ENCODE data around the gene TCF7.

TCF7 gene

DNA sequence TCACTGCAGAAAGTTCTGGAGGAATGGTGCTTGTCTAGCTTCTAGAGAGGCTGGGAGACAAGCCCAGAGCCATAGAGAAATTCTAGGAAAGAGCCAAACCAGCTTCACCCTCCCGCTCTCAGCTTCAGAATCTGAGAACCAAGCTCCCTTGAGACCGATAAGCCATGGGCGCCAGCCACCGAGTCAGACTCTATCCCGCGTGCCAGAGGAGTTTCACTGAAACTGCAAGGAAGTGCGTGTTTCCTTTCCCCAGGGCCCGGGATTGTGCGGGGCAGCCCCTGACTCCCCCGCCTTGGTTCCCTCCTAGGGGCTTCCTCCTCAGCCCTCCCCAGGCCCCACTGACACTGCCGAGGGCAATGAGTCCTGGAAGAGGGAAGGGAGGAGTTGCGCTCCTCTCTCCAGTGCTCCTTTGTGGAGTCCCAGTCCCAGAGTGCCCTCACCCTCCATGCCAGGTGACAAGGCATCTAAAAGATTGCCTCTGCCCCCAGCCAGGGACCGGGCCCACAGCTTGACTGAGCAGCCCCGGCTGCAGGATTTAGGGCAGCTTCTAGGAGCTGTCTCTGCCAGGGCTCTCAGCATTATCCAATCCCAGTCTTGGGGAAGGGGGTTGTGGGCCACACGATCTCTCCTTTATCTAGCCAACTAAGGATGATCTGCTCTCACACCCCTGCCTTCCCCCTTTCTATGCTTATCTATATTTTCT lies 18.4 kb upstream of the TCF7 start:
- no peak overlapping the region for H3K27ac ChIP-seq (ENCODE audit: low read depth, low read length)
- H3K27me3 ChIP-seq (ENCODE audit: control insufficient read depth, insufficient read depth, low read length): no peaks in the 10 kb centered on the region
- no peak overlapping the region for H3K4me3 ChIP-seq (ENCODE audit: low read length)
- H3K4me1 ChIP-seq (ENCODE audit: control insufficient read depth, insufficient read depth, low read length): no peaks in the 10 kb centered on the region
- no peak overlapping the region for H3K9ac ChIP-seq (ENCODE audit: low read length)
- no peaks in the 10 kb centered on the region for H3K36me3 ChIP-seq (ENCODE audit: control insufficient read depth, insufficient read depth, low read length)

GRCh38 chr5:134097211-134097749 lies 17.2 kb upstream of the TCF7 start:
- H3K36me3 ChIP-seq (ENCODE audit: control insufficient read depth, insufficient read depth, low read length): no peaks in the 10 kb centered on the region
- no peak overlapping the region for H3K4me3 ChIP-seq (ENCODE audit: low read length)
- no peaks in the 10 kb centered on the region for H3K27me3 ChIP-seq (ENCODE audit: control insufficient read depth, insufficient read depth, low read length)
- no peaks in the 10 kb centered on the region for H3K4me1 ChIP-seq (ENCODE audit: control insufficient read depth, insufficient read depth, low read length)
- H3K27ac ChIP-seq (ENCODE audit: low read depth, low read length): peak overlapping the region; percentile 35
- no peak overlapping the region for H3K9ac ChIP-seq (ENCODE audit: low read length)

GRCh38 chr5:134098690-134099089 lies 15.8 kb upstream of the TCF7 start:
- Histone ChIP-seq H3K27me3 (ENCODE audit: control insufficient read depth, insufficient read depth, low read length) (no peaks in the 10 kb centered on the region), H3K4me3 (ENCODE audit: low read length) (no peak overlapping the region), H3K9ac (ENCODE audit: low read length) (no peak overlapping the region), H3K4me1 (ENCODE audit: control insufficient read depth, insufficient read depth, low read length) (no peaks in the 10 kb centered on the region), H3K36me3 (ENCODE audit: control insufficient read depth, insufficient read depth, low read length) (no peaks in the 10 kb centered on the region), H3K27ac (ENCODE audit: low read depth, low read length) (no peak overlapping the region)

DNA sequence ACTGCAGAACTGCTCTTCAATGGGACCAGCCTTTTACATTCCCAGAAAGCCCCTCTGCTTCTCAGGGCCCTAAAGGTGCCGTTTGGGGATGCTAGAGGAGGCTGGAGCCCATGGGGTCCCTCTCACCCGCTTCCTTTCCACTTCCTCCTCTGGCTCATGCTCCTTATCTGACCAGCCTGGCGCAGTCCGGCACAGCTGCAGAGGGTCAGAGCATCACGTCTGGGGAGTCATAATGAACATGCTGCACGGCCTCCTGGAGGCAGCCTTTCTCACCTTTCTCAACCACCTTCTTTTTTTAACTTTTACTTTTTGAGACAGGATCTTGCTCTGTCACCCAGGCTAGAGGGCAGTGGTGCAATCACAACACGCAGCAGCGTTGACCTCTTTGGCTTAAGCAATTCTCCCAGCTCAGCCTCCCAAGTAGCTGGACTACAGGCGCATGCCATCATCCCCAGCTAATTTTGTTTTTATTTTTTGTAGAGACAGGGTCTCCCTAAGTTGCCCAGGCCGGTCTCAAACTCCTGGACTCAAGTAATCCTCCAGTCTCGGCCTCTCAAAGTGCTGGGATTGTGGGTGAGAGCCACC lies 15.1 kb upstream of the TCF7 start:
- Histone ChIP-seq H3K9ac (ENCODE audit: low read length) (no peak overlapping the region), H3K27me3 (ENCODE audit: control insufficient read depth, insufficient read depth, low read length) (no peaks in the 10 kb centered on the region), H3K4me1 (ENCODE audit: control insufficient read depth, insufficient read depth, low read length) (no peaks in the 10 kb centered on the region), H3K27ac (ENCODE audit: low read depth, low read length) (no peak overlapping the region), H3K4me3 (ENCODE audit: low read length) (no peak overlapping the region), H3K36me3 (ENCODE audit: control insufficient read depth, insufficient read depth, low read length) (no peaks in the 10 kb centered on the region)

DNA sequence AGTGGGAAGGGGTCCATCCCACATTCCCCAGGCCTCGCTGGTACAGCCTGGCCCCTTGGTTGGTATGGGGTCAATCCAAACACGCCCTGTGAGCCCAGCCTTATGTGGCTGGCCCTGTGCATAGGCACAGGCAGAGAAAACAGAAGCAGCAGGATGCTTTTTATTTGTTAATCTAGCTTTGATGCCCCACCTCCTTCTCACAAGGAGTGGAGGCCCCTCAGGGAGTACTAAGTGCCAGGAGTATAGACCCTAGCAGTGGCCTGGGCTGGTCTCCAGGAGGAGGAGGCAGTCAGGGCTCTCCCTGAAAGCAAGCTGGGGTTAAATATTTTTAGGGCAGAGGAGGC lies 14.6 kb upstream of the TCF7 start:
- Histone ChIP-seq H3K9ac (ENCODE audit: low read length) (no peak overlapping the region), H3K4me3 (ENCODE audit: low read length) (no peak overlapping the region), H3K36me3 (ENCODE audit: control insufficient read depth, insufficient read depth, low read length) (no peaks in the 10 kb centered on the region), H3K4me1 (ENCODE audit: control insufficient read depth, insufficient read depth, low read length) (no peaks in the 10 kb centered on the region), H3K27ac (ENCODE audit: low read depth, low read length) (no peak overlapping the region), H3K27me3 (ENCODE audit: control insufficient read depth, insufficient read depth, low read length) (no peaks in the 10 kb centered on the region)

DNA sequence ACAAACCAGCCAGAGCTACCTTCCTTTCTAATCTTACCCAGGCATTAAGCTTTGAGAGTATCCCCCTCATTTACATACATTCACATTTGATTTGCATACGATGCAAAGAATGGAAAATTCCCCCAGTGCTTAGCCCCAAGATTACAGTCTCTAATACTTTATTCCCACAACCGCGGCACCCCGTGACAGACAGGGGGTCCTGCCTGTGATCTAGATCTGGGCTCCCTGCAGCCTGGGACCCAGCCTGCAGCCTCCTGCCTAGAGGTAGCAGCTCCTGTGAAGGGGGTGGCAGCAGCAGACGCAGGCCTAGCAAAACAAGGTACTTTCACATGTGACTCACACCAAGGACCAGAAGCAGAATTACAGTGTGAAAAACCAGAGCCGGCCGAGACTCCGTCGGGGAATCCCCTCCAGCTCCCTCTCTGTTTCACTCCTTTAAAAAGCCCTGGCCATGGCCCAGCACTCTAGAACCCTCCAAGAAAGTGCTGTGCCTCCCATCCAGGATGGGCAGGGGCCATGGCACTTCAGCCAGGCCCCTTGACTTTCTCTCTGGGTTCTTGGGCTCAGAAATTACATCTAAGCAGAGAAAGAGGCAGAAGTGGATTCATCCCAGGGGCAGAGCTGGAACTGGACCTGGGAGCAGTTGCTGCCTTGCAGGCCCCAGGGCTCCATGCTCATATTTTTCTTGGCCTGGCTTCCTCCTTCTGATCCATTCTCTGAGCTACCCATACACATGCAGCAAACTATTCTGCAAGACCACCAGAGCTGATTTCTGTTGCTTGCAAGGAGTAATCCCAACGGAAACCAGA lies 14.0 kb upstream of the TCF7 start:
- no peaks in the 10 kb centered on the region for H3K36me3 ChIP-seq (ENCODE audit: control insufficient read depth, insufficient read depth, low read length)
- no peaks in the 10 kb centered on the region for H3K4me1 ChIP-seq (ENCODE audit: control insufficient read depth, insufficient read depth, low read length)
- no peak overlapping the region for H3K9ac ChIP-seq (ENCODE audit: low read length)
- no peak overlapping the region for H3K4me3 ChIP-seq (ENCODE audit: low read length)
- no peak overlapping the region for H3K27ac ChIP-seq (ENCODE audit: low read depth, low read length)
- H3K27me3 ChIP-seq (ENCODE audit: control insufficient read depth, insufficient read depth, low read length): no peaks in the 10 kb centered on the region

DNA sequence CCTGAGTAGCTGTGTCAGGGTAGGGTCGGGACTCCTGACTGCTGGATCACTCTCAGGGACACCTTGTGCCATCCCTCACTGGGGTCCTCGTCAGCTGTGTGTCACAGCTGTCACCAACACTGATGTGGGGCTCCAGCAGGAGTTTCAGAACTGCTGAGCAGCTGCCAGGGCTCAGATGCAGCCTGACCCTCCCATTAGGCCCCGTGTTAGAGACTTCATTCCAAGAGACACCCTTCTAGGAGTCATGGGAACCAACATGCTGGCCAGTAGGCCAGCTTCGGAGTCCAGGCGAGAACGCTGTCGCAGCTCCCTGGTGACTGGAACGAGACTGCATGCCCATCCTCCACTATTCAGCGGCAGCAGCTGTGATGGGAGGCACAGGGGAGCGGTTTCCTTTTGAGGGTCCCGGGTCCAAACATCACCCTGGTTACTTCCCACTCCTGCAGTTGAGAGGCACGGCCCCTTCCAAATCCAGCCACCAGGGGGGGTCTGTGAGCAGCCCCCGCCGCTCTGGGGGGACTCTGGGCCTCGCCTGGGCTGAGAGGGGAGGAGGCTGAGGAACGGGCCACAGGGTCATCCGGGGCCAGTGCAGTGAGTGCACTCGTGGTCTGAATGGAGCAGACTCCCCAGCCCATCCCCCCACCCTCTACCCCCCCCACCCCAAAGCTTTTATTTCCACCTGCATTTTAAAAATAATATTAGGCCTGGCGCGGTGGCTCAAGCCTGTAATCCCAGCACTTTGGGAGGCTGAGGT lies 12.6 kb upstream of the TCF7 start:
- no peaks in the 10 kb centered on the region for H3K27me3 ChIP-seq (ENCODE audit: control insufficient read depth, insufficient read depth, low read length)
- H3K36me3 ChIP-seq (ENCODE audit: control insufficient read depth, insufficient read depth, low read length): no peaks in the 10 kb centered on the region
- H3K9ac ChIP-seq (ENCODE audit: low read length): no peak overlapping the region
- H3K4me3 ChIP-seq (ENCODE audit: low read length): no peak overlapping the region
- H3K4me1 ChIP-seq (ENCODE audit: control insufficient read depth, insufficient read depth, low read length): no peaks in the 10 kb centered on the region
- no peak overlapping the region for H3K27ac ChIP-seq (ENCODE audit: low read depth, low read length)

DNA sequence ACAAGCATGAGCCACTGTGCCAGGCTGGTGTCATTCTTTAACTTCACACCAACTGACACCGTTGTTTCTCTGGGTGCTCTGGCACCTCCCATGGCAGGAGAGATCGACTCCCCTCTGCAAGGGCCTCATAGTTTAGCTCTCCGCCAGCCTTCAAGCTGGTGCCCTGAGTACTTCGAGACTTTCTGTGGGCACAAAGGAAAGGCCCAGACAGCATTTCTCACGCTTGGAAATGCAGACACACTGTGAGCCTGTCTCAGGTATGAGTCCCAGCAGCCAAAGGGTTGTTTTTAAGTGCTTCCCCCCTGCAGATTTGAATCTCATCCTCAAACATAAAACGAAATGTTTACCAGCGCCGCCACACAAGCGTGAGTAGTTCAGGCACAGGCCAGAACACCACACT lies 11.1 kb upstream of the TCF7 start:
- Histone ChIP-seq H3K36me3 (ENCODE audit: control insufficient read depth, insufficient read depth, low read length) (no peaks in the 10 kb centered on the region), H3K4me1 (ENCODE audit: control insufficient read depth, insufficient read depth, low read length) (no peaks in the 10 kb centered on the region), H3K9ac (ENCODE audit: low read length) (no peak overlapping the region), H3K27ac (ENCODE audit: low read depth, low read length) (no peak overlapping the region), H3K4me3 (ENCODE audit: low read length) (no peak overlapping the region), H3K27me3 (ENCODE audit: control insufficient read depth, insufficient read depth, low read length) (no peaks in the 10 kb centered on the region)

DNA sequence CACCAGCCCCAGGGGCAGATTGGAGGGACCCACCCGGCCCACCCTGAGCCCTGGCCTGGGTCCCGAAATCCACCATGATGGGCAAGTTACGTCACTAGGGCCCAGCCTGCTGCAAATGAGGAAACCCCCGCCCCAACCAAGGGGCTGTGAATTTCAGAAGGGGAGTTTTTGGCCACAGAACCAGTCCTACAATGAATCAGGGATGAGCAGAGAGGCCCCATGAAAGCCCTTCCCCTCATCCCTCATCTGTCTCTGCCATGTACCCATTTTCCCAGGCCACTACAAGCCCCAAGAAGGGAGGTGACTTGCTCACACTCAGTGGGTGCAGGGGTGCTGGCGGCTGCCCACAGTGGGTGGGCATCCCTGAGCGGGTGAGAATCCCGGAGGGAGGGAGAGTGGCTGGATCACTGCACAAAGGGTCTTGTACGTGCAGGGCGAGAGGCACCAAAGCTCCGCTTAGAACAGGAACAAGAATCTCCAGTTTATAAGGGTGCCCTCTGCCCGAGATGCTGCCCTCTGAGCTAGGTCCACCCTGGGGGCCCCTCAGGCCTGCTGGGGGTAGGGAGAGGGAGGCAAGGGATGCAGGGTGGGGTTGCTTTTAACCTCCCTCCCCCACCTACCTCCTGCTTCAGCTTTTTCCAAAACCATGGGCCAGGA lies 10.4 kb upstream of the TCF7 start:
- Histone ChIP-seq H3K4me3 (ENCODE audit: low read length) (no peak overlapping the region), H3K27me3 (ENCODE audit: control insufficient read depth, insufficient read depth, low read length) (no peaks in the 10 kb centered on the region), H3K27ac (ENCODE audit: low read depth, low read length) (no peak overlapping the region), H3K9ac (ENCODE audit: low read length) (no peak overlapping the region), H3K4me1 (ENCODE audit: control insufficient read depth, insufficient read depth, low read length) (no peaks in the 10 kb centered on the region), H3K36me3 (ENCODE audit: control insufficient read depth, insufficient read depth, low read length) (no peaks in the 10 kb centered on the region)

DNA sequence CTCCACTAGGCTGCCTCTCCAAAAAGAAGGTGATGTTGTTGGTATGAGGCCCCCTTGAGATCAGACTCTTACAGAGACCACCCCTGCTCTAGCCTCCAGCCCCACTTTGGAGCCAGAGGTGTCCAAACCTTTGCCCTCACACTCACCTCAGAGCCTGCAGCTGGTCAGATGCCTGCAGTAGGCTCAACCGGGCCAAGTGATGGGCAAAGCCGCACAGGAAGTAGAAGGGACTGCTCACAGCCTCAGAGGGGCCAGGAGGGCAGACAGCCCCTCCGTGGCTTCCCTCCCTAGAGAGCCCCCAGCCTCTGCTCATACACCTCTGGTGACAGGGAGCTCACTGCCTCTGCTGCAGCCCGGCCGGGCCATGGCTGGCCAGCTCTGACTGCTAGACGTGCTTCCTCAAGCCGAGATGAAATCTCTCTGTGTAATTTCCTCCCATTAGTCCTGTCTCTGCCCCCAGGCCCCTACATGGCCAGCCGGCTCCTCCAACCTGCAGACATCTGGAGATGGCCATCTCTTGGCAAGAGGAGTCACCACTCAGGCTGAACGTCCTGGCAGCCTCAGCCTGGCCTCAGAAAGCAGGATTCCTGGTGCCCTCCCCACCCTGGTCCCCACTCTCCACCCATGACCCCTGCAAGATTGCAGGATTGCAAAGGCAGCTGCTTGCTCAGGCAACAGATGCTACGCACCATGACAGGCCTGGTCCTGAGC lies 7.3 kb upstream of the TCF7 start:
- H3K4me3 ChIP-seq (ENCODE audit: low read length): no peak overlapping the region
- no peaks in the 10 kb centered on the region for H3K36me3 ChIP-seq (ENCODE audit: control insufficient read depth, insufficient read depth, low read length)
- H3K9ac ChIP-seq (ENCODE audit: low read length): no peak overlapping the region
- no peaks in the 10 kb centered on the region for H3K4me1 ChIP-seq (ENCODE audit: control insufficient read depth, insufficient read depth, low read length)
- no peak overlapping the region for H3K27ac ChIP-seq (ENCODE audit: low read depth, low read length)
- peaks cover 2% of the 10 kb centered on the region for H3K27me3 ChIP-seq (ENCODE audit: control insufficient read depth, insufficient read depth, low read length)

DNA sequence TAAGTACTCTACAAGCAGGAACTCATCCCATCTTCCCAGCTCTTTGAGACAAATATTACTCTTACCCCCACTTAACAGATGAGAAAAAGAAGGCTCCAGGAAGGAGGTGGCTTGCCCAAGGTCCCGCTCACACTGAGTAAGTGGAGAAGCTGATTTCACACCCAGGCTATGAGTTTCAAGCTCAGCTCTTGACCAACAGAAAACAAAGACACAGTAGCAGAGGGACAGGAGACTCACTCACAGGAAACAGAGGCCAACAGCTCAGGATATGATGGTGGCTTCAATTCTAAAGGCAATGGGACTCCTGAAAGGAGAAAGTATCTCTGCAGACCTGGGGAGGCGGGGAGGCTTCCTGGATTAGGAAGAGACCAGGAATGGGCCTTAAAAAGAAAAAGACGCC lies 6.7 kb upstream of the TCF7 start:
- Histone ChIP-seq H3K36me3 (ENCODE audit: control insufficient read depth, insufficient read depth, low read length) (no peaks in the 10 kb centered on the region), H3K4me1 (ENCODE audit: control insufficient read depth, insufficient read depth, low read length) (no peaks in the 10 kb centered on the region), H3K27me3 (ENCODE audit: control insufficient read depth, insufficient read depth, low read length) (peaks cover 4% of the 10 kb centered on the region), H3K9ac (ENCODE audit: low read length) (no peak overlapping the region), H3K4me3 (ENCODE audit: low read length) (no peak overlapping the region), H3K27ac (ENCODE audit: low read depth, low read length) (no peak overlapping the region)

Data from rectal smooth muscle tissue (tissue), 1 donor.